HepG2 (cell line): Measurements from ENCODE around the gene RRP36. TPM values are rescaled to one million over a fixed set of nuclear protein-coding genes. Genes with fewer than 3 reads are reported as not detected.

Experiments used
- PRDM4 ChIP-seq: sonication (generic); formaldehyde crosslinking; IDR thresholded peaks from 2 replicates; pipeline ENCODE4 v1.9.0; 2021; ENCODE audit warnings: missing genetic modification reagents, borderline replicate concordance
- ZBTB40 ChIP-seq, 2 experiments: fragments of 450-650 bp in 1 of 2; sonication (generic) in 1 of 2; formaldehyde crosslinking in 1 of 2; IDR thresholded peaks; 2 replicates each; pipeline versions ENCODE4 v1.6.1 to v1.8.0; 2016 to 2022; ENCODE audit warnings: antibody characterized with exemption in 1 of 2, mild to moderate bottlenecking in 1 of 2, missing genetic modification reagents in 1 of 2
- ZFYVE20 ChIP-seq: sonication (generic); formaldehyde crosslinking; IDR thresholded peaks from 2 replicates; pipeline ENCODE4 v1.8.0; 2023; ENCODE audit warnings: low read depth, mild to moderate bottlenecking, moderate library complexity, missing genetic modification reagents, borderline replicate concordance
- ZKSCAN5 ChIP-seq: sonication (generic); formaldehyde crosslinking; IDR thresholded peaks from 2 replicates; pipeline ENCODE4 v1.5.1; 2020; ENCODE audit warnings: mild to moderate bottlenecking, missing genetic modification reagents
- ZNF431 ChIP-seq: sonication (generic); formaldehyde crosslinking; IDR thresholded peaks from 2 replicates; pipeline ENCODE4 v1.9.0; 2022; ENCODE audit warnings: missing genetic modification reagents, low read depth, mild to moderate bottlenecking, borderline replicate concordance
- polyA plus RNA-seq, 8 experiments: library from polyadenylated mRNA; depleted of rRNA in 3 of 8; stranded (reverse) in 7 of 8; unstranded in 1 of 8; fragments of >200 nt; fragmentation: Illumina TruSeq in 4 of 8; extraction: Trizol in 4 of 8; gene quantifications; 2 replicates each; pipeline versions ENCODE4 v1.2.1 to v1.2.3, GENCODE V29; 2011 to 2016; ENCODE audit warnings: low read depth in 4 of 8, missing spikeins in 1 of 8, mixed read lengths in 1 of 8; ENCODE audit not compliant: insufficient read depth in 1 of 8
- total RNA-seq, 5 experiments: library from RNA; depleted of rRNA; stranded (reverse); fragments of >200 nt; fragmentation: Illumina TruSeq; extraction: Trizol; gene quantifications; 2 replicates each; pipeline ENCODE4 v1.2.3, GENCODE V29; 2016; ENCODE audit warnings: low read depth in 1 of 5
- TF ChIP-seq, protein P1 (sequence below): sonication (generic); formaldehyde crosslinking; IDR thresholded peaks from 2 replicates; pipeline ENCODE4 v1.4.0; 2020; ENCODE audit warnings: missing genetic modification reagents
- TF ChIP-seq, protein P2 (sequence below): sonication (generic); formaldehyde crosslinking; IDR thresholded peaks from 2 replicates; pipeline ENCODE4 v1.5.0; 2020; ENCODE audit warnings: missing genetic modification reagents, mild to moderate bottlenecking, borderline replicate concordance
- TF ChIP-seq, protein P3 (sequence below): sonication (generic); formaldehyde crosslinking; conservative IDR thresholded peaks from 2 replicates; pipeline ENCODE4 v1.4.0; 2020; ENCODE audit warnings: mild to moderate bottlenecking, missing genetic modification reagents, moderate library complexity

RRP36 gene
- total and polyA plus RNA-seq, 2 of the 13 experiments (the other 11 are each of a cell fraction or from before 2014, with no cell fraction given): 29.5 to 144 TPM

GRCh38 chr6:43059168-43060033, 38.0 kb downstream of the RRP36 start, which contains the start of the genes KLC4 and MRPL2 (continued):
- TF ChIP-seq PRDM4 (CRISPR knock-in tag) (no peak), ZKSCAN5 (no peak), ZBTB40 (IDR thresholded peaks at IDR 0.05) (no peak), ZBTB40 (CRISPR knock-in tag; IDR thresholded peaks at IDR 0.05) (peak; percentile 61), ZNF431 (CRISPR knock-in tag) (peak; percentile 44; the same call in 1 of the 2 replicates), ZFYVE20 (no peak)
- TF ChIP-seq, protein P1, sequence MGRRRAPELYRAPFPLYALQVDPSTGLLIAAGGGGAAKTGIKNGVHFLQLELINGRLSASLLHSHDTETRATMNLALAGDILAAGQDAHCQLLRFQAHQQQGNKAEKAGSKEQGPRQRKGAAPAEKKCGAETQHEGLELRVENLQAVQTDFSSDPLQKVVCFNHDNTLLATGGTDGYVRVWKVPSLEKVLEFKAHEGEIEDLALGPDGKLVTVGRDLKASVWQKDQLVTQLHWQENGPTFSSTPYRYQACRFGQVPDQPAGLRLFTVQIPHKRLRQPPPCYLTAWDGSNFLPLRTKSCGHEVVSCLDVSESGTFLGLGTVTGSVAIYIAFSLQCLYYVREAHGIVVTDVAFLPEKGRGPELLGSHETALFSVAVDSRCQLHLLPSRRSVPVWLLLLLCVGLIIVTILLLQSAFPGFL: no peak
- TF ChIP-seq, protein P2, sequence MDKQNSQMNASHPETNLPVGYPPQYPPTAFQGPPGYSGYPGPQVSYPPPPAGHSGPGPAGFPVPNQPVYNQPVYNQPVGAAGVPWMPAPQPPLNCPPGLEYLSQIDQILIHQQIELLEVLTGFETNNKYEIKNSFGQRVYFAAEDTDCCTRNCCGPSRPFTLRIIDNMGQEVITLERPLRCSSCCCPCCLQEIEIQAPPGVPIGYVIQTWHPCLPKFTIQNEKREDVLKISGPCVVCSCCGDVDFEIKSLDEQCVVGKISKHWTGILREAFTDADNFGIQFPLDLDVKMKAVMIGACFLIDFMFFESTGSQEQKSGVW (CRISPR knock-in tag): no peak
- TF ChIP-seq, protein P3, sequence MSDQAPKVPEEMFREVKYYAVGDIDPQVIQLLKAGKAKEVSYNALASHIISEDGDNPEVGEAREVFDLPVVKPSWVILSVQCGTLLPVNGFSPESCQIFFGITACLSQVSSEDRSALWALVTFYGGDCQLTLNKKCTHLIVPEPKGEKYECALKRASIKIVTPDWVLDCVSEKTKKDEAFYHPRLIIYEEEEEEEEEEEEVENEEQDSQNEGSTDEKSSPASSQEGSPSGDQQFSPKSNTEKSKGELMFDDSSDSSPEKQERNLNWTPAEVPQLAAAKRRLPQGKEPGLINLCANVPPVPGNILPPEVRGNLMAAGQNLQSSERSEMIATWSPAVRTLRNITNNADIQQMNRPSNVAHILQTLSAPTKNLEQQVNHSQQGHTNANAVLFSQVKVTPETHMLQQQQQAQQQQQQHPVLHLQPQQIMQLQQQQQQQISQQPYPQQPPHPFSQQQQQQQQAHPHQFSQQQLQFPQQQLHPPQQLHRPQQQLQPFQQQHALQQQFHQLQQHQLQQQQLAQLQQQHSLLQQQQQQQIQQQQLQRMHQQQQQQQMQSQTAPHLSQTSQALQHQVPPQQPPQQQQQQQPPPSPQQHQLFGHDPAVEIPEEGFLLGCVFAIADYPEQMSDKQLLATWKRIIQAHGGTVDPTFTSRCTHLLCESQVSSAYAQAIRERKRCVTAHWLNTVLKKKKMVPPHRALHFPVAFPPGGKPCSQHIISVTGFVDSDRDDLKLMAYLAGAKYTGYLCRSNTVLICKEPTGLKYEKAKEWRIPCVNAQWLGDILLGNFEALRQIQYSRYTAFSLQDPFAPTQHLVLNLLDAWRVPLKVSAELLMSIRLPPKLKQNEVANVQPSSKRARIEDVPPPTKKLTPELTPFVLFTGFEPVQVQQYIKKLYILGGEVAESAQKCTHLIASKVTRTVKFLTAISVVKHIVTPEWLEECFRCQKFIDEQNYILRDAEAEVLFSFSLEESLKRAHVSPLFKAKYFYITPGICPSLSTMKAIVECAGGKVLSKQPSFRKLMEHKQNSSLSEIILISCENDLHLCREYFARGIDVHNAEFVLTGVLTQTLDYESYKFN: no peak; the same call in 1 of the 2 replicates
